WTC11 (cell line): ENCODE data around the gene DACH2. TPM values are rescaled to one million over a fixed set of nuclear protein-coding genes. Genes with fewer than 3 reads are reported as not detected.
A peak's percentile ranks its signal among the peaks of the same experiment; 100 is the strongest.

Experiments used
- ATAC-seq: fragments of 200-7000 bp; cut with Tn5 transposase; 2 replicates; pipeline ENCODE4 v1.10.0; 2021; ENCODE audit warnings: mild to moderate bottlenecking, moderate library complexity
- CTCF ChIA-PET: fragments of 300-600 bp; sonication (Branson Sonifier 250); formaldehyde crosslinking; loops from one replicate; lab custom pipeline; 2021; ENCODE audit warnings: antibody characterized with exemption; lab: Charles Lee
- POLR2A ChIA-PET: fragments of 350-600 bp; sonication (Branson Sonifier 250); formaldehyde crosslinking; loops from one replicate; lab custom pipeline; 2021; ENCODE audit warnings: antibody characterized with exemption; lab: Charles Lee
- DNase-seq: peaks from one replicate; pipeline ENCODE4 v3.0.0; 2021; ENCODE audit warnings: low spot score
- H3K27ac Mint-ChIP-seq: 2 replicates; pipeline ENCODE4 v1.8.0; 2021; ENCODE audit warnings: mixed read lengths
- H3K27me3 Mint-ChIP-seq: 2 replicates; pipeline ENCODE4 v1.8.0; 2021; ENCODE audit warnings: low read depth, mild to moderate bottlenecking, moderate library complexity, mixed read lengths
- H3K36me3 Mint-ChIP-seq: 2 replicates; pipeline ENCODE4 v1.8.0; 2021; ENCODE audit warnings: mixed read lengths
- H3K4me1 Mint-ChIP-seq: 2 replicates; pipeline ENCODE4 v1.8.0; 2022; ENCODE audit warnings: mixed read lengths
- H3K4me3 Mint-ChIP-seq: 2 replicates; pipeline ENCODE4 v1.8.0; 2021; ENCODE audit warnings: mild to moderate bottlenecking, moderate library complexity, mixed read lengths
- H3K9me3 Mint-ChIP-seq: 2 replicates; pipeline ENCODE4 v1.8.0; 2021; ENCODE audit warnings: mixed read lengths
- ATF6 ChIP-seq: sonication (generic); formaldehyde crosslinking; IDR thresholded peaks from 2 replicates; pipeline ENCODE4 v1.8.1; 2023; ENCODE audit warnings: mild to moderate bottlenecking, missing genetic modification reagents
- CREM ChIP-seq: sonication (generic); formaldehyde crosslinking; IDR thresholded peaks from 2 replicates; pipeline ENCODE4 v1.8.1; 2022; ENCODE audit warnings: mild to moderate bottlenecking, missing genetic modification reagents, moderate library complexity
- E2F5 ChIP-seq: sonication (generic); formaldehyde crosslinking; IDR thresholded peaks from 2 replicates; pipeline ENCODE4 v1.8.1; 2022; ENCODE audit warnings: mild to moderate bottlenecking, moderate library complexity, missing genetic modification reagents
- IRF1 ChIP-seq: sonication (generic); formaldehyde crosslinking; IDR thresholded peaks from 2 replicates; pipeline ENCODE4 v1.8.0; 2023; ENCODE audit warnings: missing genetic modification reagents
- MAX ChIP-seq: sonication (generic); formaldehyde crosslinking; IDR thresholded peaks from 2 replicates; pipeline ENCODE4 v1.8.0; 2022; ENCODE audit warnings: mild to moderate bottlenecking, missing genetic modification reagents
- MXD4 ChIP-seq: fragments of 250-450 bp; sonication (Bioruptor Pico); IDR thresholded peaks from 2 replicates; pipeline ENCODE4 v1.8.0; 2021; ENCODE audit warnings: mild to moderate bottlenecking, moderate library complexity, borderline replicate concordance
- NR1H2 ChIP-seq: sonication (generic); formaldehyde crosslinking; IDR thresholded peaks from 2 replicates; pipeline ENCODE4 v1.9.0; 2021; ENCODE audit warnings: mild to moderate bottlenecking, moderate library complexity, missing genetic modification reagents
- NR2C2 ChIP-seq: sonication (generic); formaldehyde crosslinking; IDR thresholded peaks from 2 replicates; pipeline ENCODE4 v1.8.0; 2022; ENCODE audit warnings: mild to moderate bottlenecking, missing genetic modification reagents
- OVOL2 ChIP-seq: fragments of 250-450 bp; sonication (Bioruptor Pico); IDR thresholded peaks from 2 replicates; pipeline ENCODE4 v1.9.0; 2021; ENCODE audit warnings: mild to moderate bottlenecking, borderline replicate concordance
- PREB ChIP-seq: sonication (generic); formaldehyde crosslinking; IDR thresholded peaks from 2 replicates; pipeline ENCODE4 v1.8.1; 2022; ENCODE audit warnings: mild to moderate bottlenecking, missing genetic modification reagents, moderate library complexity, borderline replicate concordance
- STAT6 ChIP-seq: sonication (generic); formaldehyde crosslinking; conservative IDR thresholded peaks from 2 replicates; pipeline ENCODE4 v1.8.1; 2023; ENCODE audit warnings: mild to moderate bottlenecking, low read depth, missing genetic modification reagents, moderate library complexity
- TEAD1 ChIP-seq: sonication (generic); formaldehyde crosslinking; IDR thresholded peaks from 2 replicates; pipeline ENCODE4 v1.8.0; 2022; ENCODE audit warnings: mild to moderate bottlenecking, missing genetic modification reagents
- ZBTB21 ChIP-seq: sonication (generic); formaldehyde crosslinking; IDR thresholded peaks from 2 replicates; pipeline ENCODE4 v1.8.1; 2023; ENCODE audit warnings: mild to moderate bottlenecking, missing genetic modification reagents, borderline replicate concordance
- ZNF121 ChIP-seq: sonication (generic); formaldehyde crosslinking; IDR thresholded peaks from 2 replicates; pipeline ENCODE4 v1.8.0; 2023; ENCODE audit warnings: missing genetic modification reagents
- ZNF281 ChIP-seq: sonication (generic); formaldehyde crosslinking; IDR thresholded peaks from 2 replicates; pipeline ENCODE4 v1.8.0; 2023; ENCODE audit warnings: mild to moderate bottlenecking, missing genetic modification reagents
- total RNA-seq: library from RNA; stranded (reverse); gene quantifications from 3 replicates; pipeline ENCODE4 v1.2.3, GENCODE V29; 2021

DACH2 gene
- total RNA-seq, 1 experiment from 2014 or later: 3.5 TPM

- CTCF ChIA-PET: interaction anchor here (0.5 to 1.9 kb wide), 4 partner anchors 54 to 571 kb away, joined by 3 to 6 read pairs (median 3); no protein-coding TSS in a partner anchor
- ATAC-seq: peak; percentile 70
Measured at GRCh38 chrX:86806786-86807185, 658.5 kb downstream of the DACH2 start.

GRCh38 chrX:86809651-86810050 lies 661.4 kb downstream of the DACH2 start:
- H3K27ac Mint-ChIP-seq: no peak overlapping the region
- POLR2A ChIA-PET: no interaction called here
- peaks cover 14% of the 10 kb centered on the region for H3K36me3 Mint-ChIP-seq
- no peak for ATAC-seq
- TF ChIP-seq ZBTB21 (CRISPR knock-in tag): no peak
- no peak for TF ChIP-seq ZNF121
- TF ChIP-seq ATF6 (CRISPR knock-in tag): no peak
- no peak for TF ChIP-seq NR1H2 (CRISPR knock-in tag)
- TF ChIP-seq STAT6 (CRISPR knock-in tag): no peak
- TF ChIP-seq MXD4 (CRISPR knock-in tag): no peak
- TF ChIP-seq IRF1 (CRISPR knock-in tag): no peak
- no peak overlapping the region for H3K4me3 Mint-ChIP-seq
- no peak for DNase-seq
- H3K9me3 Mint-ChIP-seq: peaks cover 8% of the 10 kb centered on the region; the same call in 1 of the 2 replicates
- no peaks in the 10 kb centered on the region for H3K27me3 Mint-ChIP-seq
- CTCF ChIA-PET: no interaction called here
- H3K4me1 Mint-ChIP-seq: peaks cover 7% of the 10 kb centered on the region

More at GRCh38 chrX:86806786-86807185, 658.5 kb downstream of the DACH2 start:
- TF ChIP-seq IRF1 (CRISPR knock-in tag) (no peak), MAX (CRISPR knock-in tag) (no peak), CREM (CRISPR knock-in tag) (no peak), OVOL2 (CRISPR knock-in tag) (no peak), NR1H2 (CRISPR knock-in tag) (no peak), TEAD1 (CRISPR knock-in tag) (no peak), NR2C2 (CRISPR knock-in tag) (no peak), E2F5 (CRISPR knock-in tag) (no peak), PREB (CRISPR knock-in tag) (no peak), ZNF281 (CRISPR knock-in tag) (no peak)
- H3K4me3 Mint-ChIP-seq: no peak overlapping the region
- peaks cover 18% of the 10 kb centered on the region for H3K4me1 Mint-ChIP-seq
- peaks cover 20% of the 10 kb centered on the region for H3K36me3 Mint-ChIP-seq
- DNase-seq: peak; percentile 21
- POLR2A ChIA-PET: no interaction called here
- no peak overlapping the region for H3K27ac Mint-ChIP-seq
- H3K9me3 Mint-ChIP-seq: peaks cover 14% of the 10 kb centered on the region
- H3K27me3 Mint-ChIP-seq: no peaks in the 10 kb centered on the region
